ENCODE data around the gene ACAN. TPM values are rescaled to one million over a fixed set of nuclear protein-coding genes. Genes with fewer than 3 reads are reported as not detected.

Gene ACAN
- total and polyA plus RNA-seq, 8 donors: under 0.01 to 2.0 (median 0.40) TPM; not detected in 4

DNA sequence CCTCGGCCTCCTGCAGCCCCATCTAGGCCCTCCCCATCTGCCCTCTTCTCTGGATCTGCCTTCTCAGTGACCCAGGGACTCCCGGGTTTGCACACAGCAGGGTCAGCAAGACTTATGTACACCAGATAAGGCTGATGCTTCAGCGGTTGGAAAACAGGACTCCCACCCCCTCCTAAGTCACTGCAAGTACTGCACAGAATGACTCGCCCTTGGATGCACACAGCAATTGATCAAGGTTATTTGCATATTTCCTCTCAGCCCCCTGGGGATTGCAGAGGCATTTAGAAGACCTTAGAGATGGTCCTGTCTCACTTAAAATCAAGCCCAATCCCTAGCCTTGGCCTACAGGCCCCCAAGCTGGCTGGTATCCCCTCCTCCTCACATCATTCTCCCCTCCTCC lies 8.9 kb downstream of the ACAN start:
- Histone ChIP-seq H3K27ac (no peak overlapping the region), H3K27me3 (peaks cover 0 to 62% (median 10%) of the 10 kb centered on the region in 3 donors), H3K4me1 (no peaks in the 10 kb centered on the region), H3K4me3 (no peak overlapping the region), H3K36me3 (no peaks in the 10 kb centered on the region), H3K9me3 (no peaks in the 10 kb centered on the region)
- TF ChIP-seq EP300 (IDR thresholded peaks at IDR 0.05): no peak
- TF ChIP-seq POLR2AphosphoS5 (IDR thresholded peaks at IDR 0.05): no peak
- TF ChIP-seq, protein P1, sequence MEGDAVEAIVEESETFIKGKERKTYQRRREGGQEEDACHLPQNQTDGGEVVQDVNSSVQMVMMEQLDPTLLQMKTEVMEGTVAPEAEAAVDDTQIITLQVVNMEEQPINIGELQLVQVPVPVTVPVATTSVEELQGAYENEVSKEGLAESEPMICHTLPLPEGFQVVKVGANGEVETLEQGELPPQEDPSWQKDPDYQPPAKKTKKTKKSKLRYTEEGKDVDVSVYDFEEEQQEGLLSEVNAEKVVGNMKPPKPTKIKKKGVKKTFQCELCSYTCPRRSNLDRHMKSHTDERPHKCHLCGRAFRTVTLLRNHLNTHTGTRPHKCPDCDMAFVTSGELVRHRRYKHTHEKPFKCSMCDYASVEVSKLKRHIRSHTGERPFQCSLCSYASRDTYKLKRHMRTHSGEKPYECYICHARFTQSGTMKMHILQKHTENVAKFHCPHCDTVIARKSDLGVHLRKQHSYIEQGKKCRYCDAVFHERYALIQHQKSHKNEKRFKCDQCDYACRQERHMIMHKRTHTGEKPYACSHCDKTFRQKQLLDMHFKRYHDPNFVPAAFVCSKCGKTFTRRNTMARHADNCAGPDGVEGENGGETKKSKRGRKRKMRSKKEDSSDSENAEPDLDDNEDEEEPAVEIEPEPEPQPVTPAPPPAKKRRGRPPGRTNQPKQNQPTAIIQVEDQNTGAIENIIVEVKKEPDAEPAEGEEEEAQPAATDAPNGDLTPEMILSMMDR (IDR thresholded peaks at IDR 0.05): no peak
- no peak for TF ChIP-seq POLR2A (IDR thresholded peaks at IDR 0.05)
- DNase-seq: no peak
- 17 to 29% (median 24%) methylated on average over 4 of the region's 4 CpGs for WGBS, 5 donors
- intact Hi-C loops (cut with DNase I; ENCODE audit: low total_unique reads): no loop called here

DNA sequence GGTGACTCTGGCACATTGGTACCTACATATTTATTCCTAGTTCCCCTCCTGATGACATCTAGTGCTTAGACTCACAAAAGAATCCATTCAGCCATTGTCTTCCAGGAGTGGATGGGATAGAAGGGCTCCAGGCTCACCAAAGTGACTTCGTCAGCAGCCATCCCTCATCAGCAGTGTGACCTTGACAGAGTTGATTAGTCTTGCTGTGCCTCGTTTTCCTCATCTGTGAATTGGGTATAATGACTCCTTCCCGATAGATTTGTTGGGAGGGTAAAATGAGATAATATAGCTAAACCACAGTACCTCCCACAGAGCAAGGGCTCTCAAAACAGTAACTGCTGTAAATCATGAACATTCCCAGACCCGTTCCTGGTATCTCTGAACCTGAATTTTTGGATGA lies 10.7 kb downstream of the ACAN start:
- Histone ChIP-seq H3K27me3 (peaks cover 0 to 44% (median 8%) of the 10 kb centered on the region in 3 donors), H3K4me1 (no peaks in the 10 kb centered on the region), H3K36me3 (no peaks in the 10 kb centered on the region), H3K4me3 (no peak overlapping the region), H3K9me3 (no peaks in the 10 kb centered on the region), H3K27ac (no peak overlapping the region)
- intact Hi-C loops (cut with DNase I; ENCODE audit: low total_unique reads): no loop called here
- TF ChIP-seq POLR2A (IDR thresholded peaks at IDR 0.05) (no peak), POLR2AphosphoS5 (IDR thresholded peaks at IDR 0.05) (no peak), EP300 (IDR thresholded peaks at IDR 0.05) (no peak)
- TF ChIP-seq, protein P1 (IDR thresholded peaks at IDR 0.05): no peak
- WGBS, 5 donors: 77 to 89% (median 82%) methylated on average over 4 of the region's 4 CpGs
- DNase-seq: no peak

DNA sequence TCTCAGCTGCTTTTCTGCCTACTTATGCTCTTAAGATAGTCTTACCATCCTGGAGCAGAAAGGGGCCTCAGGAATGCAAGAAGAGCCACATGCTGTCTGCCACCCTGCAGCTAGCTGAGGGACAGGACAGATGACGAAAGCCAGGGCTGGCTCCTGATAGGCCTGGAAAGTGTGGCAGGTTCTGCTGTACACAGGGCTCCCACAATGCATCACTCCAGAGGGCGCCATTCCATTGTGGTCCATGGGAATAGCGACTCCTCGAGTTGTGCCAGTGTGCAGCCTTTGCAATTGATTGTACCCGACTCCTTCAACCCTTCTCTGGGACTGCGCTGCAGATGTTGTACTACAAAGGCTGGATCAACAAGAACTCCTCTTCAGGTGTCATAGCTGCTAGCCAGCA lies 11.2 kb downstream of the ACAN start:
- no peak for DNase-seq
- 68 to 87% (median 81%) methylated on average over 6 of the region's 6 CpGs for WGBS, 5 donors
- H3K27me3 ChIP-seq: peaks cover 0 to 39% (median 8%) of the 10 kb centered on the region in 3 donors

DNA sequence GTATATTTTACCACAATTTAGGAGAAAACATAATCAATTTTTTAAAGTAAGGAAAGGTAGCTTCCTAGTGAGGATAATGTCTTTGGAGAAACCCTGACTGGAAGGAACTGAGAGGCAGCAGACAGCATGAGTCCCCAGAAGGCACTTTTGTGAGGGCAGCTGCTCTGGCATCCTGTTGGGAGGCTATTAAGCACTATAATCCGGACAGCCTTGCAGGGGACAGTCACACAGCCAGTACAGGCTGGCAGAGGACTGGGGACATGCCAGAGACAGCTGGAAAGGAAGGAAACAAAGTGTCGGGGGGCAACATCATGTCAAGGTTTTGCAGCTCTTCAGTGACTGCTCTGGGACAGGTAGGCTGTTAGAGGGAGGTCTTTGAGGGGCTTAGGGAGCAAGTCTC lies 15.7 kb downstream of the ACAN start:
- intact Hi-C loops (cut with DNase I; ENCODE audit: low total_unique reads): no loop called here

More for the DNA sequence above, 11.2 kb downstream of the ACAN start:
- no peaks in the 10 kb centered on the region for H3K9me3 ChIP-seq
- H3K4me3 ChIP-seq: no peak overlapping the region
- TF ChIP-seq, protein P1 (IDR thresholded peaks at IDR 0.05): no peak
- TF ChIP-seq POLR2AphosphoS5 (IDR thresholded peaks at IDR 0.05): no peak
- no peak for TF ChIP-seq POLR2A (IDR thresholded peaks at IDR 0.05)
- TF ChIP-seq EP300 (IDR thresholded peaks at IDR 0.05): no peak
- no peak overlapping the region for H3K27ac ChIP-seq
- no peaks in the 10 kb centered on the region for H3K4me1 ChIP-seq
- intact Hi-C loops (cut with DNase I; ENCODE audit: low total_unique reads): no loop called here
- no peaks in the 10 kb centered on the region for H3K36me3 ChIP-seq

More for the DNA sequence above, 15.7 kb downstream of the ACAN start:
- Histone ChIP-seq H3K4me3 (no peak overlapping the region), H3K36me3 (no peaks in the 10 kb centered on the region), H3K27me3 (peaks cover 0 to 8% (median 4%) of the 10 kb centered on the region in 3 donors), H3K9me3 (no peaks in the 10 kb centered on the region), H3K4me1 (no peaks in the 10 kb centered on the region), H3K27ac (no peak overlapping the region)
- TF ChIP-seq POLR2AphosphoS5 (IDR thresholded peaks at IDR 0.05) (no peak), POLR2A (IDR thresholded peaks at IDR 0.05) (no peak), EP300 (IDR thresholded peaks at IDR 0.05) (no peak)
- TF ChIP-seq, protein P1 (IDR thresholded peaks at IDR 0.05): no peak
- WGBS, 5 donors: 51 to 63% (median 60%) methylated on average over 2 of the region's 2 CpGs
- no peak for DNase-seq

Measured in stomach (tissue), 9 donors.